Fibroblast of pulmonary artery (primary cell): ENCODE measurements around the gene PDK1.

ENCODE experiments used
- DNase-seq: peaks from one replicate; pipeline ENCODE4 v3.0.0-alpha.2; 2010; ENCODE audit warnings: low read depth
- H3K4me3 ChIP-seq: replicated peaks from 2 replicates; pipeline ENCODE4 v1.5.1; 2011; ENCODE audit warnings: low read depth, mild to moderate bottlenecking, control low read depth, low read length, moderate library complexity
- CTCF ChIP-seq: IDR thresholded peaks from 2 replicates; pipeline ENCODE4 v1.5.1; 2011; ENCODE audit warnings: mild to moderate bottlenecking, control low read depth, low read length, inconsistent platforms; ENCODE audit errors: missing control alignments

PDK1 gene

GRCh38 chr2:172634477-172634876, 78.6 kb downstream of the PDK1 start:
- no peak overlapping the region for H3K4me3 ChIP-seq
- no peak for DNase-seq
- no peak for TF ChIP-seq CTCF

DNA sequence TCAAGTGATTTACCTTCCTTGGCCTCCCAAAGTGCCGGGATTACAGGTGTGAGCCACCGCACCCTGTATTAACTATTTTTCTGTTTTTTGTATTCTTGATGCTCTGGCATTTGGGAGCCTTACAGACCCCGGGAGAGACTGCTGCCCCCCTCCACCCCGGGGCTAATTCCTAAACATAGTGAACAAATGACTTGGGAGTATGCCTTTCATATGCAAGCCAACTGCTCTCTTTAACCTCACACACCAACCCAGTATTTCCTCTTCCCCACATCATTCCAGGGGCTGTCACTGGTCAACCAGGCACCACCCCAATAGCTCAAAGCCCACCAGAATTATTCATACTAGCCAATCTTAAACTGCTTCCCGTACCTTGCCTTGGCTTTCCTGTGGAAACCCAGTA, 79.7 kb downstream of the PDK1 start:
- TF ChIP-seq CTCF, result no peak
- no peak overlapping the region for H3K4me3 ChIP-seq
- DNase-seq, result no peak

GRCh38 chr2:172639256-172639655, 83.4 kb downstream of the PDK1 start:
- DNase-seq, result no peak
- H3K4me3 ChIP-seq, result no peak overlapping the region
- no peak for TF ChIP-seq CTCF

GRCh38 chr2:172639823-172640222, 83.9 kb downstream of the PDK1 start:
- no peak overlapping the region for H3K4me3 ChIP-seq
- peak; percentile 70 for DNase-seq
- TF ChIP-seq CTCF, result no peak

GRCh38 chr2:172640389-172640788, 84.5 kb downstream of the PDK1 start:
- no peak overlapping the region for H3K4me3 ChIP-seq
- no peak for DNase-seq
- no peak for TF ChIP-seq CTCF

DNA sequence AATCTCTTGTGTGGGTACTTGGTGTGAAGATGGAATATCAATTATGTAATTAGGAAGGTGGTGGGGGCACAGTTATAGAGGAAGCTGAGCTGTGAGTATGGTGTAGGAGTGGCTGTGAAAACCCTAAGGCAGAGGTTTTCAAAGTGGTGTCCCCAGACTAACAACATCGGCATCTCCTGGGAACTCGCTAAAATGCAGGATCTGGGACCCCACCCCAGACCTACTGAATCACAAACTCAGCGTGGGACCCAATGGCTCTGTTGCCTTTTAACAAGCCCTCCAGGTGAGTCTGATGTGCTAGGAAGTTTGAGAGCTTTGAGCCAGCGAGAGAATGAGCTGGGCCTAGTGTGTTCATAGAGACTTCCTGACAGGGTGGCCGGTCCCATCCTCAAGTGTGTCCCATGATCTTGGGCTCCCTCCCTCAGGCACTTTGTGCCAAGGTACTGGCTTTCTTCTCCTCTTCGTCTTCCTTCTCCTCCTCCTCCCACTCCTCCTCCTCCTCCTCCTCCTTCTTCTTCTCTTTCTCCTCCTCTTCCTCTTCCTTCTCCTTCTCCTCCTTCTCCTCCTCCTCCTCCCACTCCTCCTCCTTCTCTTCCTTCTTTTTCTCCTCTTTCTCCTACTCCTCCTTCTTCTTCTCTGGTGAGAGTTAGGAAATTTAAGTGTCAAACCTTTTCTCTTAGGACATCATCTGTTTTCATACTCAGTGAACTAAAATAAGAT, 86.6 kb downstream of the PDK1 start:
- DNase-seq, result no peak
- no peak overlapping the region for H3K4me3 ChIP-seq
- no peak for TF ChIP-seq CTCF

GRCh38 chr2:172643142-172643541, 87.3 kb downstream of the PDK1 start:
- H3K4me3 ChIP-seq, result no peak overlapping the region
- no peak for TF ChIP-seq CTCF
- no peak for DNase-seq
